Measurements from ENCODE around the gene TCF7L2. TPM values are rescaled to one million over a fixed set of nuclear protein-coding genes. Genes with fewer than 3 reads are reported as not detected.

TCF7L2 gene
- total and polyA plus RNA-seq, 8 donors: 6.7 to 179 (median 61.7) TPM

GRCh38 chr10:112973046-112973445 lies 23.0 kb downstream of the TCF7L2 start:
- no peaks in the 10 kb centered on the region for H3K9me3 ChIP-seq
- 75 to 92% (median 87%) methylated on average over 3 to 5 of the region's 5 CpGs for WGBS, 5 donors
- no peak for TF ChIP-seq POLR2A (IDR thresholded peaks at IDR 0.05)
- TF ChIP-seq CTCF (IDR thresholded peaks at IDR 0.05): no peak
- no peak for TF ChIP-seq POLR2AphosphoS5 (IDR thresholded peaks at IDR 0.05)
- no peak for TF ChIP-seq EP300 (IDR thresholded peaks at IDR 0.05)
- H3K4me3 ChIP-seq: no peak overlapping the region
- intact Hi-C loops (cut with DNase I; ENCODE audit: low total_unique reads): no loop called here
- peaks cover 0 to 77% (median 64%) of the 10 kb centered on the region in 4 donors for H3K36me3 ChIP-seq
- no peak for DNase-seq
- H3K27ac ChIP-seq: no peak overlapping the region
- no peaks in the 10 kb centered on the region for H3K27me3 ChIP-seq
- H3K4me1 ChIP-seq: peaks cover 0 to 39% (median 10%) of the 10 kb centered on the region in 4 donors

GRCh38 chr10:112973805-112974204 lies 23.8 kb downstream of the TCF7L2 start:
- Histone ChIP-seq H3K36me3 (peaks cover 0 to 69% (median 56%) of the 10 kb centered on the region in 4 donors), H3K27me3 (no peaks in the 10 kb centered on the region), H3K9me3 (no peaks in the 10 kb centered on the region), H3K4me1 (peaks cover 0 to 40% (median 10%) of the 10 kb centered on the region in 4 donors), H3K27ac (no peak overlapping the region), H3K4me3 (no peak overlapping the region)
- no peak for DNase-seq
- TF ChIP-seq CTCF (IDR thresholded peaks at IDR 0.05): no peak
- no peak for TF ChIP-seq EP300 (IDR thresholded peaks at IDR 0.05)
- TF ChIP-seq POLR2AphosphoS5 (IDR thresholded peaks at IDR 0.05): no peak
- TF ChIP-seq POLR2A (IDR thresholded peaks at IDR 0.05): no peak
- intact Hi-C loops (cut with DNase I; ENCODE audit: low total_unique reads): no loop called here
- WGBS, 5 donors: 78 to 84% (median 83%) methylated on average over 5 of the region's 5 CpGs

GRCh38 chr10:112977426-112977898 lies 27.4 kb downstream of the TCF7L2 start:
- H3K4me1 ChIP-seq: peaks cover 4 to 40% (median 17%) of the 10 kb centered on the region in 4 donors
- no peak for DNase-seq
- 73 to 88% (median 76%) methylated on average over 12 of the region's 12 CpGs for WGBS, 5 donors
- intact Hi-C loops (cut with DNase I; ENCODE audit: low total_unique reads): no loop called here
- H3K4me3 ChIP-seq: no peak overlapping the region
- no peaks in the 10 kb centered on the region for H3K27me3 ChIP-seq
- H3K36me3 ChIP-seq: peaks cover 0 to 41% (median 34%) of the 10 kb centered on the region in 4 donors
- no peak for TF ChIP-seq EP300 (IDR thresholded peaks at IDR 0.05)
- no peak for TF ChIP-seq POLR2AphosphoS5 (IDR thresholded peaks at IDR 0.05)
- TF ChIP-seq POLR2A (IDR thresholded peaks at IDR 0.05): no peak
- TF ChIP-seq CTCF (IDR thresholded peaks at IDR 0.05): no peak
- no peaks in the 10 kb centered on the region for H3K9me3 ChIP-seq
- no peak overlapping the region for H3K27ac ChIP-seq

- no peak overlapping the region for H3K27ac ChIP-seq
- no peaks in the 10 kb centered on the region for H3K27me3 ChIP-seq
- intact Hi-C loops (cut with DNase I; ENCODE audit: low total_unique reads): no loop called here
Measured at GRCh38 chr10:112979927-112980326, 29.9 kb downstream of the TCF7L2 start.

More at GRCh38 chr10:112979927-112980326, 29.9 kb downstream of the TCF7L2 start:
- Histone ChIP-seq H3K4me3 (no peak overlapping the region), H3K9me3 (no peaks in the 10 kb centered on the region), H3K4me1 (peaks cover 4 to 42% (median 16%) of the 10 kb centered on the region in 4 donors), H3K36me3 (peaks cover 0 to 22% (median 11%) of the 10 kb centered on the region in 4 donors)
- TF ChIP-seq POLR2AphosphoS5 (IDR thresholded peaks at IDR 0.05) (no peak), EP300 (IDR thresholded peaks at IDR 0.05) (no peak), POLR2A (IDR thresholded peaks at IDR 0.05) (no peak), CTCF (IDR thresholded peaks at IDR 0.05) (no peak)
- 90 to 100% (median 95%) methylated on average over 2 of the region's 2 CpGs for WGBS, 5 donors
- DNase-seq: no peak

Measured in stomach (tissue), 9 donors.